ENCODE data around the gene SAMD7. TPM values are rescaled to one million over a fixed set of nuclear protein-coding genes. Genes with fewer than 3 reads are reported as not detected.

Gene SAMD7
- total and polyA plus RNA-seq, 9 of the 15 experiments (the other 6 are each of a cell fraction or from before 2014, with no cell fraction given), result not detected

GRCh38 chr3:169863458-169863899 lies 47.9 kb upstream of the SAMD7 start (continued):
- peak; percentile 63; the same call in 1 of the 2 replicates for TF ChIP-seq ARID2 (IDR thresholded peaks at IDR 0.05)
- peak in 1 of 2 experiments; percentile 21; a peak in 1 of 4 replicates for TF ChIP-seq MAZ (CRISPR knock-in tag; conservative IDR thresholded peaks at IDR 0.05 in 1 of 2, IDR thresholded peaks at IDR 0.05 in 1 of 2)
- TF ChIP-seq ZFP1 (CRISPR knock-in tag; IDR thresholded peaks at IDR 0.05), result no peak
- TF ChIP-seq FOXK2 (conservative IDR thresholded peaks at IDR 0.05 in 1 of 2, IDR thresholded peaks at IDR 0.05 in 1 of 2; ENCODE audit: low read depth in 2 of 2), result peak in 1 of 2 experiments; percentile 48; a peak in 2 of 4 replicates
- no peak for TF ChIP-seq ZFX (CRISPR knock-in tag; IDR thresholded peaks at IDR 0.05)
- TF ChIP-seq CREM (IDR thresholded peaks at IDR 0.05; ENCODE audit: low read depth), result peak; percentile 65
- TF ChIP-seq ETV1 (tag; conservative IDR thresholded peaks at IDR 0.05; ENCODE audit: low read depth), result 0 out of 2 replicates have a peak, but pooled peaks have one; percentile 7
- TF ChIP-seq, protein P1, sequence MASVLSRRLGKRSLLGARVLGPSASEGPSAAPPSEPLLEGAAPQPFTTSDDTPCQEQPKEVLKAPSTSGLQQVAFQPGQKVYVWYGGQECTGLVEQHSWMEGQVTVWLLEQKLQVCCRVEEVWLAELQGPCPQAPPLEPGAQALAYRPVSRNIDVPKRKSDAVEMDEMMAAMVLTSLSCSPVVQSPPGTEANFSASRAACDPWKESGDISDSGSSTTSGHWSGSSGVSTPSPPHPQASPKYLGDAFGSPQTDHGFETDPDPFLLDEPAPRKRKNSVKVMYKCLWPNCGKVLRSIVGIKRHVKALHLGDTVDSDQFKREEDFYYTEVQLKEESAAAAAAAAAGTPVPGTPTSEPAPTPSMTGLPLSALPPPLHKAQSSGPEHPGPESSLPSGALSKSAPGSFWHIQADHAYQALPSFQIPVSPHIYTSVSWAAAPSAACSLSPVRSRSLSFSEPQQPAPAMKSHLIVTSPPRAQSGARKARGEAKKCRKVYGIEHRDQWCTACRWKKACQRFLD (CRISPR knock-in tag; IDR thresholded peaks at IDR 0.05), result no peak
- peak in 1 of 2 experiments; percentile 55; a peak in 1 of 4 replicates for TF ChIP-seq RCOR1 (IDR thresholded peaks at IDR 0.05; ENCODE audit: borderline replicate concordance in 1 of 2, low read depth in 2 of 2, low read length in 2 of 2)
- peak; percentile 20; the same call in 1 of the 2 replicates for TF ChIP-seq CTBP1 (IDR thresholded peaks at IDR 0.05; ENCODE audit: borderline replicate concordance)
- TF ChIP-seq, protein P2, sequence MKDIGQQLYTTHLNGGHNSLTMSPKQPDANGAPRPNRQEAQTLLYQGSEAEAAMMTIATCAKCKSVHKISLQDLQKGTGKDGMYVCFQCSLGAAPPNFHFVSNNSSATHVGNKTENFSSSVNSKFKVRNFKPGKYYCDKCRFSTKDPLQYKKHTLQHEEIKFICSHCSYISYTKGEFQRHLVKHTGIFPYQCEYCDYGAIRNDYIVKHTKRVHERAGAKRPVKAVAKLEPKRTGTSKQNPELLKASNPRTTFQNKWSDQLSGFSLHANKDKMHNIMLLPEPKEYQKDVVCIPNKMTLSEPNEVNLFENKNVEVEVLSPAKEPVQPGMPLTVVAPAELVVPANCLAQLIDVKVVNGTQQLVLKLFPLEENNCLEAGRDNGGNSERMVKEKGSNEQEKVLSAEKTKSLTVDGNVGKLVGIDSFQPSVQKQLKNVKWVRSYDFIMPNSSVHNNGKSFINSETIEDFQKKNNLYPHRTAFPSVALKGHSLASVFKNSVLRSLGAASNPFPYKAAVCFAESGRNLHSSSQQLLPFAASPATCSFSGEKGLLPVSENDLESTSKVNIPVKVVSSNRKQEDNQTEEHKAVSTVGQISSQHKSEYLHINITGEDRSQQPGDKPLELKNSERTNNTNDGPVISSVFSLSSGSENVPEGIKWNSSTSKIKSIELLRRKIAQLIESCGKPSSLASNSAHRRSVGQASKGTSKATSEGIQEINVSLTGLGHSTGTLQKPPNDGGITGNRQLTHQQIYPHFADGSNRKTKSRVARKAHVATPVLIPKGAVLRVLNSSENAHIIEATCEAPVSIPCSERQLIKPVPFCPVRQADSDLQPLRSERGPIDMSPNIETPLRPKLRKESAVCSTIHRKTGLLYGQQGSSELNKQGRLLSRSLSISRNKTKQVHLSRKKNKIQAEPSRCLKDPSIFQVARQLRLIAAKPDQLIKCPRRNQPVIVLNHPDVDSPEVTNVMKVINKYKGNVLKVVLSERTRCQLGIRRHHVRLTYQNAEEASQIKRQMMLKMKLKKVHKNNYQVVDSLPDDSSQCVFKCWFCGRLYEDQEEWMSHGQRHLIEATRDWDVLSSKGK (CRISPR knock-in tag; IDR thresholded peaks at IDR 0.05), result no peak
- TF ChIP-seq, protein P3, sequence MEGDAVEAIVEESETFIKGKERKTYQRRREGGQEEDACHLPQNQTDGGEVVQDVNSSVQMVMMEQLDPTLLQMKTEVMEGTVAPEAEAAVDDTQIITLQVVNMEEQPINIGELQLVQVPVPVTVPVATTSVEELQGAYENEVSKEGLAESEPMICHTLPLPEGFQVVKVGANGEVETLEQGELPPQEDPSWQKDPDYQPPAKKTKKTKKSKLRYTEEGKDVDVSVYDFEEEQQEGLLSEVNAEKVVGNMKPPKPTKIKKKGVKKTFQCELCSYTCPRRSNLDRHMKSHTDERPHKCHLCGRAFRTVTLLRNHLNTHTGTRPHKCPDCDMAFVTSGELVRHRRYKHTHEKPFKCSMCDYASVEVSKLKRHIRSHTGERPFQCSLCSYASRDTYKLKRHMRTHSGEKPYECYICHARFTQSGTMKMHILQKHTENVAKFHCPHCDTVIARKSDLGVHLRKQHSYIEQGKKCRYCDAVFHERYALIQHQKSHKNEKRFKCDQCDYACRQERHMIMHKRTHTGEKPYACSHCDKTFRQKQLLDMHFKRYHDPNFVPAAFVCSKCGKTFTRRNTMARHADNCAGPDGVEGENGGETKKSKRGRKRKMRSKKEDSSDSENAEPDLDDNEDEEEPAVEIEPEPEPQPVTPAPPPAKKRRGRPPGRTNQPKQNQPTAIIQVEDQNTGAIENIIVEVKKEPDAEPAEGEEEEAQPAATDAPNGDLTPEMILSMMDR (IDR thresholded peaks at IDR 0.05 in 2 of 3, conservative IDR thresholded peaks at IDR 0.05 in 1 of 3; ENCODE audit: insufficient read depth in 2 of 3, low read depth in 1 of 3, low read length in 3 of 3), result peak; percentile 86 to 93 (median 89)
- no peak for TF ChIP-seq CHD2 (IDR thresholded peaks at IDR 0.05; ENCODE audit: low read depth, low read length)
- TF ChIP-seq ZBTB2 (IDR thresholded peaks at IDR 0.05), result no peak
- TF ChIP-seq ETS2 (tag; IDR thresholded peaks at IDR 0.05; ENCODE audit: borderline replicate concordance, poor library complexity, severe bottlenecking), result no peak
- no peak; the same call in 1 of the 2 replicates for TF ChIP-seq STAG1 (CRISPR knock-in tag; IDR thresholded peaks at IDR 0.05; ENCODE audit: borderline replicate concordance)
- TF ChIP-seq SMAD4 (CRISPR knock-in tag; conservative IDR thresholded peaks at IDR 0.05), result peak; percentile 72
- TF ChIP-seq ZFPM2 (CRISPR knock-in tag; IDR thresholded peaks at IDR 0.05), result no peak

Data from K562 (cell line).